ENCODE data around the gene DCAF8L1.
"Not testable (repeated sequence)": the region's sequence is repeated elsewhere in the genome, so short reads cannot be mapped to it uniquely, and the experiment has no call there.

DCAF8L1 gene

DNA sequence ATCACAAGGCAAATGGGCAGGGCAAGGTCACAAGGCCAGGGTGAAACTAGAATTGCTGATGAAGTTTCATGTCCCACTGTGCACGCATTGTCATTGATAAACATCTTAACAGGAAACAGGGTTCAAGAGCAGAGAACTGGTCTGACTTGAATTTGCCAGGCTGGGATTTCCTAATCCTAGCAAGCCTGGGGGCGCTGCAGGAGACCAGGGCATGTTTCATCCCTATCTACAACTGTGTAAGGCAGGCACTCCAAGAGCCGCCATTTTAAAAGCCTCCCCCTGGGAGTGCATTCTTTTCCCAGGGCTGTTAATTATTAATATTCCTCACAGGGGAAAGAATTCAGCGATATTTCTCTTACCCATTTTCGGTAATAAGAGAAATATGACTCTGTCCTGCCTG, 15.9 kb downstream of the DCAF8L1 start:
- not testable (repeated sequence) for H3K4me2 ChIP-seq (ENCODE audit: low read length, poor library complexity, severe bottlenecking); H3K23ac ChIP-seq (ENCODE audit: low read length in 2 of 2); H4K91ac ChIP-seq (ENCODE audit: low read length); DNase-seq; H3K9me3 ChIP-seq (ENCODE audit: control insufficient read depth, low read length); H3K27me3 ChIP-seq (ENCODE audit: control insufficient read depth in 1 of 2, insufficient read depth in 1 of 2, low read length in 2 of 2); H2BK120ac ChIP-seq (ENCODE audit: low read depth, low read length); H2BK12ac ChIP-seq (ENCODE audit: low read length in 2 of 2); H2AK5ac ChIP-seq (ENCODE audit: low read length, severe bottlenecking); H3K79me1 ChIP-seq (replicated peaks; ENCODE audit: low read length, poor library complexity, severe bottlenecking); H3K18ac ChIP-seq (ENCODE audit: low read depth in 1 of 2, low read length in 2 of 2); H3K4ac ChIP-seq (ENCODE audit: low read depth in 1 of 2, low read length in 2 of 2); H3K36me3 ChIP-seq (ENCODE audit: control insufficient read depth in 1 of 2, insufficient read depth in 2 of 2, low read depth in 1 of 2, low read length in 2 of 2); H3K4me1 ChIP-seq (ENCODE audit: control insufficient read depth, insufficient read depth, low read depth, low read length); H3K27ac ChIP-seq (ENCODE audit: low read length, poor library complexity, severe bottlenecking); H2BK5ac ChIP-seq (ENCODE audit: low read depth, low read length, poor library complexity, severe bottlenecking); H3K4me3 ChIP-seq (ENCODE audit: insufficient read depth in 1 of 2, low read depth in 1 of 2, low read length in 2 of 2); H2AFZ ChIP-seq (ENCODE audit: low read depth, low read length); H4K8ac ChIP-seq (ENCODE audit: low read length); H3K9ac ChIP-seq (ENCODE audit: low read length); H2BK15ac ChIP-seq (ENCODE audit: low read depth, poor library complexity, severe bottlenecking); H3K14ac ChIP-seq (ENCODE audit: low read length in 2 of 2)
- WGBS: 90% methylated on average over 5 of the region's 5 CpGs

DNA sequence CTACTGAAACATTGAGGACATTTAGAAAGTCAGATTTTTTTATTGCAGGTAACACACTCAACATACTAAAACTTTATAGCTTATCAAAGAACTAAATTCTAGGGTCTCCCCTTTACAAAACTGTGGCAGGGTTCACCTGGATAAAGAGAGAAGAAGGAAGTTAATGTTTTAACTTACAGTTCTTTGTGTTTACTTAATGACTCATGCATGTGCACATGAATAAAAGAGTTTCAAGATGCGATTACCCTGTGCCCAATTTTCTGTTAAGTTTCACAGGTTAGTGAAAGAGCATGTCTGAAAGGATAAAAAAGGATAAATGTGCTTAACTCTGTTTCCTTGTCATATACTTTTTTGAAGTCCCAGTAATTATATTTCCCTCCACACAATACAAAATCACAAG, 16.8 kb downstream of the DCAF8L1 start:
- no CpG with 5 or more reads among the region's 1 CpG for WGBS
- Histone ChIP-seq H3K4ac (ENCODE audit: low read depth in 1 of 2, low read length in 2 of 2) (no peak overlapping the region), H3K18ac (ENCODE audit: low read depth in 1 of 2, low read length in 2 of 2) (no peak overlapping the region), H2BK5ac (ENCODE audit: low read depth, low read length, poor library complexity, severe bottlenecking) (no peak overlapping the region), H3K4me1 (ENCODE audit: control insufficient read depth, insufficient read depth, low read depth, low read length) (no peaks in the 10 kb centered on the region), H3K36me3 (ENCODE audit: control insufficient read depth in 1 of 2, insufficient read depth in 2 of 2, low read depth in 1 of 2, low read length in 2 of 2) (no peaks in the 10 kb centered on the region), H3K14ac (ENCODE audit: low read length in 2 of 2) (no peak overlapping the region), H3K27me3 (ENCODE audit: control insufficient read depth in 1 of 2, insufficient read depth in 1 of 2, low read length in 2 of 2) (no peaks in the 10 kb centered on the region), H2AK5ac (ENCODE audit: low read length, severe bottlenecking) (no peak overlapping the region), H3K9ac (ENCODE audit: low read length) (no peak overlapping the region), H2AFZ (ENCODE audit: low read depth, low read length) (no peak overlapping the region), H3K79me1 (replicated peaks; ENCODE audit: low read length, poor library complexity, severe bottlenecking) (no peaks in the 10 kb centered on the region), H3K4me3 (ENCODE audit: insufficient read depth in 1 of 2, low read depth in 1 of 2, low read length in 2 of 2) (no peak overlapping the region), H3K4me2 (ENCODE audit: low read length, poor library complexity, severe bottlenecking) (no peak overlapping the region), H2BK120ac (ENCODE audit: low read depth, low read length) (no peak overlapping the region), H3K9me3 (ENCODE audit: control insufficient read depth, low read length) (no peaks in the 10 kb centered on the region), H4K8ac (ENCODE audit: low read length) (no peak overlapping the region), H4K91ac (ENCODE audit: low read length) (no peak overlapping the region), H3K23ac (ENCODE audit: low read length in 2 of 2) (no peak overlapping the region), H3K27ac (ENCODE audit: low read length, poor library complexity, severe bottlenecking) (no peak overlapping the region), H2BK12ac (ENCODE audit: low read length in 2 of 2) (no peak overlapping the region), H2BK15ac (ENCODE audit: low read depth, poor library complexity, severe bottlenecking) (no peak overlapping the region)
- no peak for DNase-seq

DNA sequence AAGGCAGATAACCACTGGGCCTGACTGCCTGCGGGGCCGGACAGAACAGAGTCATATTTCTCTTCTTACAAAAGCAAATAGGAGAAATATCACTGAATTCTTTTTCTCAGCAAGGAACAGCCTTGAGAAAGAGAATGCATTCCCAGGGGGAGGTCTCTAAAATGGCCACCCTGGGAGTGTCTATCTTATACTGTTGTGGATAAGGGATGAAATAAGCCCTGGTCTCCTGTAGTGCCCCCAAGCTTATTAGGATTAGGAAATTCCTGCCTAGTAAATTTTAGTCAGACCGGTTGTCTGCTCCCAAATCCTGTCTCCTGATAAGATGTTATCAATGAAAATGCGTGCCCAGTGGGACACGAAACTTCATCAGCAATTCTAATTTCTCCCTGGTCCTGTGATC, 20.8 kb downstream of the DCAF8L1 start:
- H2BK5ac ChIP-seq (ENCODE audit: low read depth, low read length, poor library complexity, severe bottlenecking); H3K27ac ChIP-seq (ENCODE audit: low read length, poor library complexity, severe bottlenecking); H2BK15ac ChIP-seq (ENCODE audit: low read depth, poor library complexity, severe bottlenecking); H2BK12ac ChIP-seq (ENCODE audit: low read length in 2 of 2); H3K27me3 ChIP-seq (ENCODE audit: control insufficient read depth in 1 of 2, insufficient read depth in 1 of 2, low read length in 2 of 2); H3K14ac ChIP-seq (ENCODE audit: low read length in 2 of 2); H3K23ac ChIP-seq (ENCODE audit: low read length in 2 of 2); H2AK5ac ChIP-seq (ENCODE audit: low read length, severe bottlenecking); H3K36me3 ChIP-seq (ENCODE audit: control insufficient read depth in 1 of 2, insufficient read depth in 2 of 2, low read depth in 1 of 2, low read length in 2 of 2); H3K4me1 ChIP-seq (ENCODE audit: control insufficient read depth, insufficient read depth, low read depth, low read length); H3K4me3 ChIP-seq (ENCODE audit: insufficient read depth in 1 of 2, low read depth in 1 of 2, low read length in 2 of 2); H3K18ac ChIP-seq (ENCODE audit: low read depth in 1 of 2, low read length in 2 of 2); H4K8ac ChIP-seq (ENCODE audit: low read length); H3K4ac ChIP-seq (ENCODE audit: low read depth in 1 of 2, low read length in 2 of 2); H2AFZ ChIP-seq (ENCODE audit: low read depth, low read length); H3K9ac ChIP-seq (ENCODE audit: low read length); H4K91ac ChIP-seq (ENCODE audit: low read length); H3K4me2 ChIP-seq (ENCODE audit: low read length, poor library complexity, severe bottlenecking); H3K9me3 ChIP-seq (ENCODE audit: control insufficient read depth, low read length); H2BK120ac ChIP-seq (ENCODE audit: low read depth, low read length); DNase-seq; H3K79me1 ChIP-seq (replicated peaks; ENCODE audit: low read length, poor library complexity, severe bottlenecking): not testable (repeated sequence)
- 87% methylated on average over 5 of the region's 5 CpGs for WGBS

DNA sequence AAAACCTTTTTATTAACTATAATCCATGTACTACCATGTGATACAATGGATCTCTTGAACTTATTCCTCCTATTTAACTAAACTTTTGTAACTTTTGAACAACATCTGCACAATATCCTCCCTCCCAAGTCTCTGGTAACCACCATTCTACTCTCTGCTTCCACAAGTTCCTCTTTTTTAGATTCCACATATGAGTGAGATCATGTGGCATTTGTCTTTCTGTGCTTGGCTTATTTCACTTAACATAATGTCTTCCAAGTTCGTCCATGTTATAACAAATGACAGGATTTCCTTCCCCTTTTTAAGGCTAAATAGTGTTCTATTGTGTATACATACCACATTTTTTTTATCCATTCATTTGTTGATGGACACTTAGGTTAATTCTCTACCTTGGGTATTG, 28.1 kb downstream of the DCAF8L1 start:
- no peak overlapping the region for H2BK15ac ChIP-seq (ENCODE audit: low read depth, poor library complexity, severe bottlenecking)
- no peaks in the 10 kb centered on the region for H3K9me3 ChIP-seq (ENCODE audit: control insufficient read depth, low read length)
- H3K79me1 ChIP-seq (replicated peaks; ENCODE audit: low read length, poor library complexity, severe bottlenecking): no peaks in the 10 kb centered on the region
- H2AK5ac ChIP-seq (ENCODE audit: low read length, severe bottlenecking): no peak overlapping the region
- H4K91ac ChIP-seq (ENCODE audit: low read length): no peak overlapping the region
- H3K4me3 ChIP-seq (ENCODE audit: insufficient read depth in 1 of 2, low read depth in 1 of 2, low read length in 2 of 2): no peak overlapping the region
- no peak overlapping the region for H3K14ac ChIP-seq (ENCODE audit: low read length in 2 of 2)
- no peak for DNase-seq
- no peak overlapping the region for H2BK12ac ChIP-seq (ENCODE audit: low read length in 2 of 2)
- no peak overlapping the region for H3K9ac ChIP-seq (ENCODE audit: low read length)
- no peak overlapping the region for H3K27ac ChIP-seq (ENCODE audit: low read length, poor library complexity, severe bottlenecking)
- no peak overlapping the region for H2AFZ ChIP-seq (ENCODE audit: low read depth, low read length)
- no peak overlapping the region for H3K4me2 ChIP-seq (ENCODE audit: low read length, poor library complexity, severe bottlenecking)
- no peaks in the 10 kb centered on the region for H3K27me3 ChIP-seq (ENCODE audit: control insufficient read depth in 1 of 2, insufficient read depth in 1 of 2, low read length in 2 of 2)
- no CpG with 5 or more reads among the region's 1 CpG for WGBS
- no peak overlapping the region for H2BK5ac ChIP-seq (ENCODE audit: low read depth, low read length, poor library complexity, severe bottlenecking)
- no peak overlapping the region for H3K4ac ChIP-seq (ENCODE audit: low read depth in 1 of 2, low read length in 2 of 2)
- no peak overlapping the region for H3K23ac ChIP-seq (ENCODE audit: low read length in 2 of 2)
- no peaks in the 10 kb centered on the region for H3K36me3 ChIP-seq (ENCODE audit: control insufficient read depth in 1 of 2, insufficient read depth in 2 of 2, low read depth in 1 of 2, low read length in 2 of 2)
- no peak overlapping the region for H4K8ac ChIP-seq (ENCODE audit: low read length)
- no peaks in the 10 kb centered on the region for H3K4me1 ChIP-seq (ENCODE audit: control insufficient read depth, insufficient read depth, low read depth, low read length)
- no peak overlapping the region for H2BK120ac ChIP-seq (ENCODE audit: low read depth, low read length)
- H3K18ac ChIP-seq (ENCODE audit: low read depth in 1 of 2, low read length in 2 of 2): no peak overlapping the region

Data from mesenchymal stem cell (in vitro differentiated cells and primary cell).